Endothelial cell of umbilical vein (primary cell): ENCODE results near the gene PAPLN. TPM values are rescaled to one million over a fixed set of nuclear protein-coding genes. Genes with fewer than 3 reads are reported as not detected.
A peak's percentile ranks its signal among the peaks of the same experiment; 100 is the strongest.

Source experiments
- BruUV-seq: library from RNA; stranded (reverse); fragments of 400-500 nt; replicated peaks from 2 replicates; lab custom pipeline; 2021; lab: Mats Ljungman, UMichigan
- CTCF ChIA-PET: fragments of 300-600, 350-600 bp; sonication (Branson Sonifier 250); formaldehyde crosslinking; loops from one replicate; lab custom pipeline; 2021; ENCODE audit warnings: antibody characterized with exemption, inconsistent platforms; lab: Charles Lee
- POLR2A ChIA-PET: fragments of 300-600, 350-600 bp; sonication (Branson Sonifier 250); formaldehyde crosslinking; loops from one replicate; lab custom pipeline; 2021; ENCODE audit warnings: antibody characterized with exemption, inconsistent platforms; lab: Charles Lee
- DNase-seq: peaks from one replicate; pipeline ENCODE4 v3.0.0-alpha.2; 2011; ENCODE audit warnings: low read depth, low spot score
- FAIRE-seq: peaks from 2 replicates; lab custom pipeline; 2011; peaks lifted over from hg19 to GRCh38; lab: Jason Lieb, UNC
- H2AFZ ChIP-seq: 2 replicates; pipeline ENCODE4 v1.6.0; 2012; ENCODE audit warnings: low read depth, low read length, control low read depth, inconsistent platforms
- H3K27ac ChIP-seq: 2 replicates; pipeline ENCODE4 v1.5.1; 2011; ENCODE audit warnings: low read depth, mild to moderate bottlenecking, control low read depth, low read length, moderate library complexity; ENCODE audit not compliant: insufficient read depth
- H3K27me3 ChIP-seq, 2 experiments: 2 replicates each; pipeline versions ENCODE4 v1.6.0 to v1.6.1; 2011; ENCODE audit warnings: low read length in 2 of 2, mixed read lengths in 1 of 2; ENCODE audit not compliant: control insufficient read depth in 2 of 2, insufficient read depth in 2 of 2
- H3K36me3 ChIP-seq, 2 experiments: 2 replicates in 1 of 2; 3 replicates in 1 of 2; pipeline ENCODE4 v1.5.1; 2011; ENCODE audit warnings: low read length in 2 of 2, mild to moderate bottlenecking in 1 of 2, moderate library complexity in 1 of 2; ENCODE audit not compliant: control insufficient read depth in 2 of 2, insufficient read depth in 2 of 2; ENCODE audit errors: extremely low read depth in 1 of 2
- H3K4me1 ChIP-seq: 3 replicates; pipeline ENCODE4 v1.5.1; 2011; ENCODE audit warnings: mild to moderate bottlenecking, low read length; ENCODE audit not compliant: control insufficient read depth, insufficient read depth; ENCODE audit errors: extremely low read depth
- H3K4me2 ChIP-seq: 2 replicates; pipeline ENCODE4 v1.6.1; 2011; ENCODE audit warnings: low read length, control low read depth, mixed read lengths; ENCODE audit not compliant: insufficient read depth
- H3K4me3 ChIP-seq, 3 experiments: fragments of 200-600 bp in 1 of 3; sonication (generic), shearing (Covaris generic) in 1 of 3; replicated peaks in 1 of 3; 2 replicates each; pipeline ENCODE4 v1.5.1; 2011 to 2016; ENCODE audit warnings: control low read depth in 3 of 3, low read length in 3 of 3, mild to moderate bottlenecking in 2 of 3, inconsistent platforms in 1 of 3, low read depth in 1 of 3, moderate library complexity in 1 of 3; ENCODE audit not compliant: insufficient read depth in 1 of 3
- H3K79me2 ChIP-seq: 2 replicates; pipeline ENCODE4 v1.6.0; 2012; ENCODE audit warnings: low read length, inconsistent platforms; ENCODE audit not compliant: control insufficient read depth, insufficient read depth
- H3K9ac ChIP-seq: replicated peaks from 2 replicates; pipeline ENCODE3; 2011; ENCODE audit warnings: low read length, control low read depth; ENCODE audit not compliant: insufficient read depth; ENCODE audit errors: extremely low read depth
- H3K9me1 ChIP-seq: replicated peaks from 3 replicates; pipeline ENCODE4 v1.6.0; 2011; ENCODE audit warnings: mild to moderate bottlenecking, low read length; ENCODE audit not compliant: control insufficient read depth, insufficient read depth; ENCODE audit errors: extremely low read depth
- H3K9me3 ChIP-seq: replicated peaks from 2 replicates; pipeline ENCODE4 v1.5.1; 2012; ENCODE audit warnings: low read length, inconsistent platforms; ENCODE audit not compliant: control insufficient read depth, insufficient read depth
- H4K20me1 ChIP-seq: replicated peaks from 2 replicates; pipeline ENCODE3; 2011; ENCODE audit warnings: mild to moderate bottlenecking, low read length; ENCODE audit not compliant: control insufficient read depth, insufficient read depth; ENCODE audit errors: extremely low read depth
- MYC ChIP-seq: IDR thresholded peaks from one replicate; pipeline ENCODE4 v1.6.1; 2011; ENCODE audit warnings: mild to moderate bottlenecking, low read depth, low read length
- POLR2A ChIP-seq: IDR thresholded peaks from 2 replicates; pipeline ENCODE4 v1.6.1; 2012; ENCODE audit warnings: low read depth, mild to moderate bottlenecking, control low read depth, low read length
- POLR2AphosphoS5 ChIP-seq: IDR thresholded peaks from 2 replicates; pipeline ENCODE4 v1.6.1; 2012; ENCODE audit warnings: low read depth, mild to moderate bottlenecking, control low read depth, low read length, moderate library complexity; ENCODE audit not compliant: insufficient read depth
- dilution Hi-C: fragments of 300-500 bp; cut with MboI; formaldehyde crosslinking; loops from one replicate; pipeline ENCODE4 v1.15.0; 2019; ENCODE audit warnings: low sequenced_read_pairs; ENCODE audit not compliant: extremely low pct_ligation_motif_present
- intact Hi-C: fragments of 100-400 bp; cut with micrococcal nuclease; formaldehyde crosslinking; loops from one replicate; pipeline ENCODE4 v1.10.0; 2022
- polyA plus RNA-seq, 4 experiments: library from polyadenylated mRNA; depleted of rRNA in 3 of 4; stranded (reverse) in 3 of 4; unstranded in 1 of 4; fragments of >200 nt; gene quantifications; 2 replicates each; pipeline versions ENCODE4 v1.2.1 to v1.2.3, GENCODE V29; 2011 to 2012; ENCODE audit warnings: missing spikeins in 1 of 4
- total RNA-seq: library from RNA; stranded (reverse); gene quantifications from 2 replicates; pipeline ENCODE4 v1.2.3, GENCODE V29; 2021

The PAPLN gene
- total and polyA plus RNA-seq, 2 donors (not counting 3 experiments of a cell fraction or from before 2014, with no cell fraction given), result 5.5 to 6.4 TPM

GRCh38 chr14:73267474-73267873, 30.2 kb downstream of the PAPLN start:
- dilution Hi-C loops, result no loop called here
- FAIRE-seq, result no peak
- CTCF ChIA-PET, result interaction anchor here (1.1 to 2.4 kb wide), 3 partner anchors 8 to 204 kb away, joined by 3 to 19 read pairs (median 3); no protein-coding TSS in a partner anchor

GRCh38 chr14:73269729-73270531, 32.6 kb downstream of the PAPLN start:
- H3K79me2 ChIP-seq, result no peaks in the 10 kb centered on the region
- CTCF ChIA-PET, result interaction anchor here (1.1 to 7.0 kb wide), 7 partner anchors 25 to 202 kb away, joined by 3 to 39 read pairs (median 7); no protein-coding TSS in a partner anchor
- dilution Hi-C loops, result no loop called here
- no peaks in the 10 kb centered on the region for H3K9me1 ChIP-seq
- POLR2A ChIA-PET, result no interaction called here
- no peaks in the 10 kb centered on the region for H3K9me3 ChIP-seq
- peaks cover 15% of the 10 kb centered on the region for H3K4me1 ChIP-seq
- no peaks in the 10 kb centered on the region for H3K27me3 ChIP-seq
- peaks cover 10 to 12% of the 10 kb centered on the region in 2 experiments for H3K36me3 ChIP-seq
- peak overlapping the region; percentile 28 for H3K27ac ChIP-seq
- peak overlapping the region; percentile 71 for H2AFZ ChIP-seq
- H3K9ac ChIP-seq, result peak overlapping the region; percentile 45
- TF ChIP-seq POLR2AphosphoS5 (peak; percentile 58), MYC (no peak), POLR2A (peak; percentile 70)
- FAIRE-seq (peak; percentile 92), DNase-seq (peak; percentile 61)
- H4K20me1 ChIP-seq, result no peaks in the 10 kb centered on the region
- BruUV-seq, result no TSS peak
- intact Hi-C loops, result loop anchor here (1.0 kb wide), 1 partner anchor 97 kb away; no protein-coding TSS in a partner anchor
- peak overlapping the region; percentile 84 for H3K4me2 ChIP-seq
- peak overlapping the region; percentile 17 to 44 (median 32) for H3K4me3 ChIP-seq

More at GRCh38 chr14:73267474-73267873, 30.2 kb downstream of the PAPLN start:
- Histone ChIP-seq H3K9me1 (no peaks in the 10 kb centered on the region), H2AFZ (no peak overlapping the region), H3K27me3 (no peaks in the 10 kb centered on the region), H3K9ac (no peak overlapping the region), H3K9me3 (no peaks in the 10 kb centered on the region), H3K4me2 (no peak overlapping the region), H3K27ac (no peak overlapping the region), H3K79me2 (no peaks in the 10 kb centered on the region), H3K4me3 (no peak overlapping the region), H4K20me1 (no peaks in the 10 kb centered on the region), H3K36me3 (peaks cover 1 to 2% of the 10 kb centered on the region in 2 experiments), H3K4me1 (peaks cover 15% of the 10 kb centered on the region)
- intact Hi-C loops, result no loop called here
- peak; percentile 24 for TF ChIP-seq POLR2AphosphoS5
- TF ChIP-seq POLR2A, result no peak
- POLR2A ChIA-PET, result no interaction called here
- no TSS peak for BruUV-seq
- no peak for DNase-seq
